HG02884 (cell line): ENCODE data around the gene CFAP107.

ENCODE experiments used
- ATAC-seq: cut with Tn5 transposase; IDR thresholded peaks from one replicate; pipeline ENCODE4 v1.9.1; 2021; ENCODE audit warnings: mild to moderate bottlenecking, moderate library complexity; ENCODE audit not compliant: unreplicated experiment

The CFAP107 gene

GRCh38 chr1:12739613-12740012 lies 6.4 kb upstream of the CFAP107 start:
- ATAC-seq, result no peak

DNA sequence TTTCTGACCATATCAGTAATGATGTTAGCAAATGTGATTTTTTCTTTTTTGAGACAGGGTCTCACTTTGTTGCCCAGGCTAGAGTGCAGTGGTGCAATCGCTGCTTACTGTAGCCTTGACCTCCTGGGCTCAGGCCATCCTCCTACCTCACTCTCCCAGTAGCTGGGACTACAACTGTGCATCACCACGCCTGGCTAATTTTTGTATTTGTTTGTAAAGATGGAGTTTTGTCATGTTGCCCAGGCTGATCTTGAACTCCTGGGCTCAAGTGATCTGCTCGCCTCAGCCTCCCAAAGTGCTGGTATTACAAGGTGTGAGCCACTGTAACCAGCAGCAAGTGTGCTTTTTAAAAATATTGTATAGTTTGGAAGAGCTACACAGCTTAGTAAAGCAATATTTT lies 4.1 kb upstream of the CFAP107 start:
- ATAC-seq, result no peak

DNA sequence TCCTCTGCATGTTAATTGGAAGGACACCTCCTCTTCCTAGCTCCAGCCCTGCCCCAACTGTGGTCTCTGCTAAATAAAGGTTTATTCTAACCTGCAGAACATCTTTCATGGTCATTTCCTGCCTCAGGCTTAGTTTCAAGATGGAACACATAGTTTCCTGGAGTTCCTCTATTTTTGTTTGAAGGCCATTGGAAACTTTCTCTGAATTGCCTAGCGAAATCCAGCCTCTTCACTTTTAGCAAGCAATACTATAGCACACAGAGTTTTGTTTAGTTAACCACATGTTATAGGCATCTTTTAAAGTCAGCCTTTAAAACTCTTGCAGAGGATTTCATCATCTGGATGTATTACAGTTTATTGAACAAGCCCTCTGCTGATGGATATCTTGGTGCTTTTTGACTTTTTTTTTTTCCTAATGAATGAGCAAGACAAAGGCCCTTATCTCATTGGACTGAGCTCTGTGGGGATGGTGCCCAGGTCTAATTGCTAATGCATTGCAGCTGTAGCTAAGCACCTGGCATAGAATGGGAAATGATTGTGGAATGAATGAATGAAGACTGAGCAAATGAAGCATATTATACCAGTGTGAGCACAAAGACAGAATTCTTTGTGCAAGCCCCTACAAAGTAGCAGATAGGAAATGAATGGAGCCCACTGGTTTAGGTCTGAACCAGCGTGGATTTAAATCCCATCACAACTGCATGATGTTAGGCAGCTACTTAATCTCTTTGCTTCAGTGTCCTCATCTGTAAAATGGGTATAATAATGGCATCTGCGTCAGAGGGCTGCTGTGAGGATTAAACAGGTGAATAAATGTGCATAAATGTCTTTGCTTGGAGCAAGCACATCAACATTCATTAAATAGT lies 641 bp upstream of the CFAP107 start:
- ATAC-seq, result no peak

- no peak for ATAC-seq
Observed at GRCh38 chr1:12748778-12749355, 2.9 kb downstream of the CFAP107 start.

GRCh38 chr1:12754738-12755137 lies 8.7 kb downstream of the CFAP107 start:
- ATAC-seq, result no peak

GRCh38 chr1:12756273-12756672 lies 10.3 kb downstream of the CFAP107 start:
- ATAC-seq, result no peak

DNA sequence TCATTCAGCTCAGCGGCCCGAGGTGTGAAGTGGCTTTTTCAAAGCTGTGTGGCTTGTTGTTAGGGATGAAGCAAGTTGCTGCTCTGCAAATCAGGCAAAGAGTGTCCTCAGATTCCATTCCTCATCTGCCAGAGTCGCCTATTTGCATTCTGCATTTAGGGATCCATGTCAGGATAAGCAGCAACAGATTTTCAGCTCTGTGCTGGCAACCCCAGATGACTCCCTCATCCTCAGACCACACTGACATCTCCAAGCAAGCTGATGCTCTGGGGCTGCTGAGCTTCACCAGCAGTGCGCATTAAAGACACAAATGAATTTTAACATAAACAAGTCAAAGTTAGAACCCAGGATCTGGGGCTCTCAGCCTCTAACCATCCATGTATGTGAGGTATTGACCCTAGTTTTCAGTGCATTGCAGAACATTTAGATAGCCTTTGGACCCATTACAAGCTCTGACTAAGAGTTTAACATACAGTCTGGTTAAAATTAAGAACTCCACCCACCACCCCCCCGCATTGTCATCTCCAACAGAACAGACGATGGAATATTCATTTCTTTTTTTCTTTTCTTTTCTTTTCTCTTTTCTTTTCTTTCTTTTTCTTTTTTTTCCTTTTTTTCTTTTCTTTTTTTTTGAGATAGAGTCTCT lies 10.9 kb downstream of the CFAP107 start:
- ATAC-seq, result no peak

- no peak for ATAC-seq
Observed at GRCh38 chr1:12757836-12758235, 11.8 kb downstream of the CFAP107 start.

DNA sequence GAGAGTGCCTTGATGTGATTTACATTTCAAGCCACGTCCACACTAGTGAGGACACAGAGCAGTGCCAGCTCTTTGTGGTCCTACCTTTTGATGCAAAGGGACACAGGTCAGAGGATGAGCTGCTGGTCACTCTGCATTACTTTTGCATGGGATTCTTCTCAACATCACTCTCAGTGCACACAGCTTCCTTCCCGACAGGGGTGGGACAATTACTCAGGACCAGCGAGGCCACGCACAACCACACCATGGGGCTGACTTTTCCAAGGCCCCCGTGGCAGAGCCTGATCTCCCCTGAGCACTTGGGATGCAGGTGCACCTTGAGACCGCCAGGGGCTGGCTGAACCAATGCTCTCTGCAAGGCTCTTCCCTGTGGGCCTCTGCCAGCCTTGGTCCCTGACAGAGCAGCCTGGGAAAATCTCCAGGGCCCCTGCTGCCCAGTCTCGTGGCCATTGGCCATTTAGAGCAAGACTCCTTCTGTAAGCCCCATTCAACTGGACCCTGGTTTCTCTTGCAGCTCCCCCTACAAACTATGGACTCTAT lies 14.3 kb downstream of the CFAP107 start:
- no peak for ATAC-seq

GRCh38 chr1:12761781-12762180 lies 15.8 kb downstream of the CFAP107 start:
- ATAC-seq, result no peak

- ATAC-seq, result no peak
Observed at GRCh38 chr1:12762766-12763165, 16.8 kb downstream of the CFAP107 start.

DNA sequence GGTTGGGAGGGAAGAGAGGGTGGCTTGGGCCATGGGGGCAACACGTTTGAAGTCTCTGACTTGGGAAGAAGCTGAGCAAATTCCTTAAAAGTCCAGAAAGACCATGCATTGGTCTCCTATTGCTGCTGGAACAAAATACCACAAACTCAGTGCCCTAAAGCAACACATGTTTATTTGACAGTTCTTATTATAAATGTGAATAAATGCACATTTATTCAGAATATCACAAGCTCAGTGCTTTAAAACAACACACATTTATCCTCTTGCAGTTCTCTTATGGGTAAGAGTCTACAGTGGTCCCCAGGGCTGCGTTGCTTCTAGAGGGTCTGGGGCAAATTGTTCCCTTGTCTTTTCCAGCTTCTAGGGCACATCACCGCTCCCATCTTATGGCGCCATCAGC lies 17.5 kb downstream of the CFAP107 start:
- ATAC-seq, result no peak

- ATAC-seq, result no peak
Observed at GRCh38 chr1:12764016-12764415, 18.0 kb downstream of the CFAP107 start.

DNA sequence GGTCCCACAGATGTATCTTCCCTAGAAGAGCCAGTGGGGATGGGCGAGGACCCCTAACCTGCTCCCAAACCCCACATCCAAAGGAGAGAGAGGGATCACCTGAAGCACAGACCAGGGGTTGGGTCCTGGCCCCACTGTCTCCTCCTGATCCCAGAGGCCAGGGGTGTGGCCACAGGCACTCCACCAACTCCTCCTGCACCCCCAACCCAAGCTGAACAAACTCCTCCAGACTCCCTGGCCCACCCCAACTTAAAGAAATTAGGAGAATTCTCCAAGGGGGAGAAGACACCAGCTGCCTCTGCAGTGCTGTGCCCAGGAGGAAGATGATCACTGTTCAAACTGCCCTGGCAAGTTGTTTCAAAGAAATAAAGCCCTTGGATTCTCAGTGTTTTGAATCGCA lies 23.0 kb downstream of the CFAP107 start:
- ATAC-seq, result no peak

DNA sequence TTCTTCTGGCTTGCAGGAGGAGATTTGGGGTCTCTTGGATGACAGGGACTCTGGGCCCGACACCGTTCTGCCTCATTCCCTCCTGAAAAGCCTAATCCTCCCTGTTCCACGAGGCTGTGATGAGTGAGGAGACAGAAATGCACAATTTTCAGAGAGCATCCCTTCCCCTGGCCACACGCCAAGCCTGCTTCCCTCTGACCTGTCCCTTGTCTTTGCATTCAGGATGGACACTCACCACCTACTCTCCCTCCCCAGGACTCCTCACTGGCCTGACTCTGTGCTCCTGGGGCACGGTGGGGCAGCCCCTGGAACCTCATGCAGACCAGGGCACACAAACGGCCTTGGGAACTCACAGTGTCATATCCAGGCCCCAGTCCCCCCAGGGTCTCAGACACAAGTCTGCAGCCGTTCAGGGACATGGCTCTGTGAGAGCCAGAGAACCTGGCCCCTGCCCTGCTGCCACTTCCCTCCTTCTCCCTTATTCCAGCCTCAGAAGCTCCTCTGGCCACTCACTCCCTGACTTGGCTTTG lies 24.0 kb downstream of the CFAP107 start:
- ATAC-seq, result no peak

- no peak for ATAC-seq
Observed at GRCh38 chr1:12770620-12771019, 24.6 kb downstream of the CFAP107 start.

- ATAC-seq, result no peak
Observed at GRCh38 chr1:12771186-12771585, 25.2 kb downstream of the CFAP107 start.

DNA sequence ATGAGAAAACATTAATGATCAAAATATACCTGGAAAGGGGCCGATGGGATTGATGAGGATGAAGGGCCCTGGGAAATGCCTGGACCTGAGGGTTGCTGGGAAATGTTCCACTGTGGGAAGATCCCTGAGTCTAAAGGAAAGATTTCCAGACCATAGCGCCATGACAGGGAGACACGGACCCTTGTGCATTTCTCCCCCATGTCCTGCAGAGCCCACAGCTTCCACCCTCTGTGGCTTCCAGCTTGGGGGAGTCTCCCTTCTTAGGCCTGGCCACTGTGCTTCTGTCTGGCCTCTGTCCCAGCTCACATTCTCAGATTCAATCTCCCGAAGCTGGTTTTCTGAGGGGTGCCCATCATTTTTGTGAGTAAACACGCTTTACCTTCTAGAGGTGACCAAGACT lies 26.5 kb downstream of the CFAP107 start:
- ATAC-seq, result no peak

- no peak for ATAC-seq
Observed at GRCh38 chr1:12773438-12773837, 27.4 kb downstream of the CFAP107 start, which contains the start of gene PRAMEF12. PRAMEF12 (plus strand) TSS chr1:12773738; CDS start chr1:12774868, 1,130 bp downstream.

DNA sequence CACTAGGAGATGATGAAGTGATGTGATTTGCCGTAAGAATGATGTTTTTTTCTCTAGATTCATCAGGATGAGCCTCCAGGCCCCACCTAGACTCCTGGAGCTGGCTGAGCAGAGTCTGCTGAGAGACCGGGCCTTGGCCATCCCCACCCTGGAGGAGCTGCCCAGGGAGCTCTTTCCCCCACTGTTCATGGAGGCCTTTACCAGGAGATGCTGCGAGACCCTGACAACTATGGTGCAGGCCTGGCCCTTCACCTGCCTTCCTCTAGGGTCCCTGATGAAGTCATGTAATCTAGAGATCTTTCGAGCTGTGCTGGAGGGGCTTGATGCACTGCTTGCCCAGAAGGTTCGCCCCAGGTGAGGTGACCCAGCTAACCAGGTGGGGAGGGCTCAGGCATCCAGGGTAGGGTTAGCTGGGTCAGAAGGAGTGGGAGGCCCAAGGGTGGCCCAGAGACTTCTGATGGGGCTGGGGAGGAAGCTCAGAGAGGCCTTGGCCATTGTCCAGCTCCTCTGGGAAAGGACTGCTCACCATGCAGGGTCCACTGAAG lies 28.9 kb downstream of the CFAP107 start:
- no peak for ATAC-seq

DNA sequence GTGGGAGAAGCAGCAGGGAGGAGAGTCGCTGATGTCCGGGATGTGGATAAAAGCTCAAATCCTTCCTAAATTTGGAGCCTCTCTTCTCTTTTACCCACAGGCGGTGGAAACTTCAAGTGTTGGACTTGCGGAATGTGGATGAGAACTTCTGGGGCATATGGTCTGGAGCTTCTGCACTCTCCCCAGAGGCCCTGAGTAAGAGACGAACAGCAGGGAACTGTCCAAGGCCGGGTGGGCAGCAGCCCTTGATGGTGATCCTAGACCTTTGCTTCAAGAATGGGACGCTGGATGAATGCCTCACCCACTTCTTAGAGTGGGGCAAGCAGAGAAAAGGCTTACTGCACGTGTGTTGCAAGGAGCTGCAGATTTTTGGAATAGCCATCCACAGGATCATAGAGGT lies 29.4 kb downstream of the CFAP107 start:
- no peak for ATAC-seq
